Skeletal muscle tissue (tissue), 4 donors: ENCODE measurements around the gene RPTOR. TPM values are rescaled to one million over a fixed set of nuclear protein-coding genes. Genes with fewer than 3 reads are reported as not detected.

Experiments used
- H3K27ac ChIP-seq: one replicate; pipeline ENCODE4 v1.7.0; 2013; ENCODE audit warnings: mild to moderate bottlenecking, low read depth, low read length, inconsistent platforms
- H3K27me3 ChIP-seq, 3 donors: one replicate each; pipeline ENCODE4 v1.7.0; 2013; ENCODE audit warnings: low read length in 3 of 3; ENCODE audit not compliant: control insufficient read depth in 3 of 3, insufficient read depth in 3 of 3
- H3K36me3 ChIP-seq, 3 donors: one replicate each; pipeline ENCODE4 v1.7.0; 2013; ENCODE audit warnings: low read length in 3 of 3; ENCODE audit not compliant: control insufficient read depth in 3 of 3, insufficient read depth in 3 of 3
- H3K4me1 ChIP-seq, 3 donors: one replicate each; pipeline ENCODE4 v1.7.0; 2013; ENCODE audit warnings: low read length in 3 of 3, mild to moderate bottlenecking in 3 of 3; ENCODE audit not compliant: control insufficient read depth in 3 of 3, insufficient read depth in 3 of 3
- H3K4me3 ChIP-seq, 3 donors: one replicate each; pipeline ENCODE4 v1.7.0; 2013; ENCODE audit warnings: low read length in 3 of 3
- H3K9ac ChIP-seq, 3 donors: one replicate each; pipeline ENCODE4 v1.7.0; 2013; ENCODE audit warnings: low read length in 3 of 3, mild to moderate bottlenecking in 3 of 3, moderate library complexity in 2 of 3, low read depth in 1 of 3
- H3K9me3 ChIP-seq, 3 donors: one replicate each; pipeline ENCODE4 v1.7.0; 2013; ENCODE audit warnings: low read length in 3 of 3; ENCODE audit not compliant: control insufficient read depth in 3 of 3
- total RNA-seq: library from RNA; depleted of rRNA; stranded (reverse); fragments of >200 nt; gene quantifications from one replicate; pipeline ENCODE4 v1.2.3, GENCODE V29; 2014
- donor health status: Osteomylitis.

RPTOR gene
- total RNA-seq, 1 donor from 2014 or later, result 24.5 TPM

DNA sequence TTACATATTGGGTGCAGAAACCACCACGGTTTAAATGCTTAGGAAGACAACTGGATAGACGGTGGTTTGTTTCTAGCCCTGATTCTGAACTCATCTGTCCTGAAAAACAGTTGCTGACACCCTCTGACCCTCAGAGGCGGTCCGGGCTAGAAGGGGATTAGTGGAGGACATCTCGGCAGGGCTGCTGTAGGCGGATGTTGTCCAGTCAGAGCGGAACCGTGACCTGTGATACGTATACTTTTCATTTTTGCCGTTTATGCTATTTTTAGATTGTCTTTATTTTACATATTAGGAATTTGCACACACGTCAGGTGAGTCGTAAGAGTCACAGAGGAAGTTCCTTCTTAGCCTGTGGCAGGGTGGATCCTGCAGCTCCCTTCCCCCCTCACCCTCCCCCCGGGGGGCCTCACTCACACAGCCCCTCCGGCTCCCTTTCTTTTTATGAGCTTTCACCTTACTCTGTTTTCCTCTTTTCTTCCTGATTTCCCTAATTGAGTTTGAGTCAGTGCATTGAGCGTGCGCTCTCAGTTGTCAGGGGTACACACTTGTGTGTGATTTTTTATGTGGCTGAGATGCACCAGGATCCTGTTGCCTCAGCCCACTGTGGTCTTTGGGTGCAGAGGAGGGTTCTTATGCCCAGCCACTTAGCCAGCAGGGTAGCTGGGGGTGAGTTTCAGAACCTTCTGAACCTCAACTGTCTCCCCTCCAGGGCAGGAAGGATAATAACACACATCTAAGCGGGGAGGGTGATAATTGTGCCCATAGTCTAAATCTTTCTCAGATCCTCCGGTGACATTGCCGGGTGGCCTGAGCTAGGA lies 236.0 kb downstream of the RPTOR start:
- Histone ChIP-seq H3K9me3 (no peaks in the 10 kb centered on the region), H3K27me3 (no peaks in the 10 kb centered on the region), H3K36me3 (peaks cover 0 to 6% (median 4%) of the 10 kb centered on the region in 3 donors), H3K9ac (peak overlapping the region in 1 of 3 donors; percentile 19), H3K4me1 (peaks cover 21 to 50% (median 26%) of the 10 kb centered on the region in 3 donors), H3K27ac (peak overlapping the region; percentile 18), H3K4me3 (no peak overlapping the region)

GRCh38 chr17:80781211-80781610 lies 236.6 kb downstream of the RPTOR start:
- H3K4me1 ChIP-seq, result peaks cover 27 to 53% (median 31%) of the 10 kb centered on the region in 3 donors
- no peaks in the 10 kb centered on the region for H3K9me3 ChIP-seq
- H3K27me3 ChIP-seq, result no peaks in the 10 kb centered on the region
- H3K27ac ChIP-seq, result peak overlapping the region; percentile 51
- peaks cover 0 to 6% (median 4%) of the 10 kb centered on the region in 3 donors for H3K36me3 ChIP-seq
- no peak overlapping the region for H3K4me3 ChIP-seq
- H3K9ac ChIP-seq, result peak overlapping the region in 1 of 3 donors; percentile 60

DNA sequence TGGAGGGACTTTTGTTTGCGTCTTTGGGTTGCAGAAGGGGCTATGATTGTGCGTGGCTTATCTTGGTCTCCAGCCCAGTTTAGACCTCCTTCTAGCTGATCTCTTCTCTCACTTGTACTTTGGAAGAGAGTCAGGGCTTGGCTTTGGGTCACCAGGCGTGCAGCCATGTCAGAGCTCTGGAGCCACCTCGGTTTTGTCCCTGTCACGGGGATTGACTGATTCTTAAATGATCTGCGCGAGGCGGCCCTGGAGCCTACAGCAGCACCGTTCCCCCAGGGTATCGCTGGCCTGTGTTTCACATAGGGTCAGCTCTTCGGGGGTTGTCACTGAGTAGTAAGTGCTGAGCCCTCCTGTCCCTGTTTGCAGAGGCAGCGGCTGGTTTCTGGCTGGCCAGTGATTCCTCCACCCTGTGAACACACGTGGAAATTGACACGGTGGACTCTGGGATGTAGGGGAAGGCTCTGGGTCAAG lies 237.2 kb downstream of the RPTOR start:
- Histone ChIP-seq H3K4me3 (peak overlapping the region in 1 of 3 donors; percentile 13), H3K27me3 (no peaks in the 10 kb centered on the region), H3K36me3 (peaks cover 0 to 6% (median 4%) of the 10 kb centered on the region in 3 donors), H3K9me3 (no peaks in the 10 kb centered on the region), H3K4me1 (peaks cover 28 to 53% (median 35%) of the 10 kb centered on the region in 3 donors), H3K27ac (peak overlapping the region; percentile 51), H3K9ac (peak overlapping the region; percentile 23 to 60 (median 49))

- Histone ChIP-seq H3K27ac (peak overlapping the region; percentile 27), H3K9ac (peak overlapping the region in 1 of 3 donors; percentile 36), H3K4me3 (no peak overlapping the region)
Measured at GRCh38 chr17:80782536-80783427, 238.1 kb downstream of the RPTOR start.

GRCh38 chr17:80783486-80783885 lies 238.8 kb downstream of the RPTOR start:
- Histone ChIP-seq H3K27me3 (no peaks in the 10 kb centered on the region), H3K4me1 (peaks cover 28 to 54% (median 36%) of the 10 kb centered on the region in 3 donors), H3K9ac (no peak overlapping the region), H3K9me3 (no peaks in the 10 kb centered on the region), H3K27ac (no peak overlapping the region), H3K4me3 (no peak overlapping the region), H3K36me3 (peaks cover 0 to 6% (median 4%) of the 10 kb centered on the region in 3 donors)

More at GRCh38 chr17:80782536-80783427, 238.1 kb downstream of the RPTOR start:
- peaks cover 0 to 6% (median 4%) of the 10 kb centered on the region in 3 donors for H3K36me3 ChIP-seq
- H3K9me3 ChIP-seq, result no peaks in the 10 kb centered on the region
- no peaks in the 10 kb centered on the region for H3K27me3 ChIP-seq
- H3K4me1 ChIP-seq, result peaks cover 28 to 54% (median 36%) of the 10 kb centered on the region in 3 donors

GRCh38 chr17:80783971-80784370 lies 239.3 kb downstream of the RPTOR start:
- H3K9me3 ChIP-seq, result no peaks in the 10 kb centered on the region

DNA sequence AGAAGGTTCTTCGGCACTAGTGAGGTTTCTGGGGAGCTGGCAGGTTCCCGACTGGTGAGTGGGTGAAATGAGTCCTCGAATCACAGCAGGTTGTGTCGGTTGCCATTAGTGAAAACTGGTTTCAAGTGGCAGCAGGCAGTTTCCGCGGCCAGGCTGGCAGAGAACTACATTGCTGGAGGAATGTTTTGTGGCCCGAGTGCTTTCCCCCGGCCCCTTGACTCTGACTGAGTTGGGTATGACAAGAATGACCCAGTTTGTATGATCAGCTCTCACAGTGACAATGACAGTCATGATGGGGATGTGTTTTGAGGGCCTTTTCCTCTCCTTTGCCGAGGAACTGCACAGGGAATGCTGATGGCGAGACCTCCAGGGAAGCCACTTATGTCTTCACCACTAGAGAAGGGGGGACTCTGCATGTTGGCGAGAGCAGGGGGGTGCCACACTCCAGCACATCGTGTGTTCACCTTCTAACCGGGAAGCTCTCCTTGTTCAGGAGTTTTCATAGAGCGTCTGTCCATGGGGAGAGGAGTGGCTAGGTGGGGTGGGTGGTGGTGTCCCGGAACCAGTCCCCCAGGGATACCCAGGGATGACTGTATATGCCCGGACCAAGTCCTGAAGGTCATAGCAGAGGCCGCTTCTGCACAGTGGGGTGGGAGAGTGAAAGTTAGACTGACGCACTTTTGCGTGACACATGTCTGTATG lies 241.0 kb downstream of the RPTOR start:
- H3K4me3 ChIP-seq, result peak overlapping the region; percentile 22 to 37 (median 24)
- no peaks in the 10 kb centered on the region for H3K9me3 ChIP-seq
- H3K36me3 ChIP-seq, result no peaks in the 10 kb centered on the region
- peak overlapping the region; percentile 81 for H3K27ac ChIP-seq
- peaks cover 43 to 61% (median 46%) of the 10 kb centered on the region in 3 donors for H3K4me1 ChIP-seq
- peak overlapping the region in 1 of 3 donors; percentile 65 for H3K9ac ChIP-seq
- H3K27me3 ChIP-seq, result no peaks in the 10 kb centered on the region

More at GRCh38 chr17:80783971-80784370, 239.3 kb downstream of the RPTOR start:
- Histone ChIP-seq H3K36me3 (peaks cover 0 to 4% (median 3%) of the 10 kb centered on the region in 3 donors), H3K4me1 (peaks cover 28 to 55% (median 36%) of the 10 kb centered on the region in 3 donors), H3K27me3 (no peaks in the 10 kb centered on the region), H3K27ac (no peak overlapping the region), H3K9ac (no peak overlapping the region), H3K4me3 (no peak overlapping the region)

DNA sequence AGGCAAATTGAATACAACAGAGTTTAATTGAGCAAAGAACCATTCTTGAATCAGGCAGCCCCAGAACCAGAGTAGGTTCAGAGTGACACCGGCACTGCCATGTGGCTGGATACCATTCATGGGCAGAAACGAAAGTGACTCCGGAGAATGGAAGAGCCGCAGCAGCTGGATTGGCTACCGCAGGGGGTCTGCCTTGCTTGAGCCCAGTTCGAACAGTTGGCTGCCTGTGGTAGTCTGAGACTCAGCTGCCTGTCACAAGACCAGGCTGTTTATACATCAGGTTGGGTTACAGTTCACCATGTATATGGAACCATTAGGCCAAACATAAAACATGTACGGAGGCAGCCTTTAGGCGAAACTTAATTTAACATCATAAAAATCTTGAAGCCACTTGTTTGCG lies 241.8 kb downstream of the RPTOR start:
- peak overlapping the region in 2 of 3 donors; percentile 17 to 55 for H3K4me3 ChIP-seq
- peak overlapping the region in 2 of 3 donors; percentile 15 to 54 for H3K9ac ChIP-seq
- no peaks in the 10 kb centered on the region for H3K27me3 ChIP-seq
- no peaks in the 10 kb centered on the region for H3K9me3 ChIP-seq
- peak overlapping the region; percentile 81 for H3K27ac ChIP-seq
- H3K36me3 ChIP-seq, result no peaks in the 10 kb centered on the region
- peaks cover 44 to 63% (median 54%) of the 10 kb centered on the region in 3 donors for H3K4me1 ChIP-seq

GRCh38 chr17:80786887-80787286 lies 242.2 kb downstream of the RPTOR start:
- peak overlapping the region in 1 of 3 donors; percentile 54 for H3K9ac ChIP-seq

More at GRCh38 chr17:80786887-80787286, 242.2 kb downstream of the RPTOR start:
- H3K27ac ChIP-seq, result peak overlapping the region; percentile 81
- H3K36me3 ChIP-seq, result no peaks in the 10 kb centered on the region
- H3K27me3 ChIP-seq, result no peaks in the 10 kb centered on the region
- H3K4me3 ChIP-seq, result peak overlapping the region in 2 of 3 donors; percentile 17 to 55
- no peaks in the 10 kb centered on the region for H3K9me3 ChIP-seq
- H3K4me1 ChIP-seq, result peaks cover 47 to 63% (median 54%) of the 10 kb centered on the region in 3 donors
